ENCODE data around the gene EPB41L4B. TPM values are rescaled to one million over a fixed set of nuclear protein-coding genes. Genes with fewer than 3 reads are reported as not detected.

Gene EPB41L4B
- total RNA-seq, 2 donors from 2014 or later: 6.4 to 6.6 TPM

GRCh38 chr9:109250771-109251079, 70.1 kb downstream of the EPB41L4B start:
- Histone ChIP-seq H3K9me3 (ENCODE audit: control insufficient read depth, low read length) (no peaks in the 10 kb centered on the region), H3K27me3 (ENCODE audit: control insufficient read depth, insufficient read depth, low read length, poor library complexity, severe bottlenecking) (no peaks in the 10 kb centered on the region), H3K9ac (ENCODE audit: extremely low read depth, low read length, poor library complexity, severe bottlenecking) (no peak overlapping the region), H3K4me3 (ENCODE audit: low read length) (no peak overlapping the region), H3K27ac (ENCODE audit: low read depth, low read length) (no peak overlapping the region), H3K36me3 (ENCODE audit: control insufficient read depth, insufficient read depth, low read length) (no peaks in the 10 kb centered on the region), H3K4me1 (ENCODE audit: control insufficient read depth, insufficient read depth, low read length) (no peaks in the 10 kb centered on the region)
- H3K9me3 Mint-ChIP-seq: no peaks in the 10 kb centered on the region
- no peak for TF ChIP-seq CTCF (conservative IDR thresholded peaks at IDR 0.05)
- H3K27me3 Mint-ChIP-seq (ENCODE audit: insufficient read depth): no peaks in the 10 kb centered on the region
- no peak overlapping the region for H3K4me3 Mint-ChIP-seq
- no peaks in the 10 kb centered on the region for H3K36me3 Mint-ChIP-seq (ENCODE audit: low read depth)
- 93 to 97% methylated on average over 3 of the region's 3 CpGs for WGBS, 2 experiments (ENCODE audit: insufficient coverage in 1 of 2, insufficient read length in 1 of 2)
- DNase-seq: no peak
- H3K27ac Mint-ChIP-seq: no peak overlapping the region
- no peaks in the 10 kb centered on the region for H3K4me1 Mint-ChIP-seq

- WGBS, 2 experiments (ENCODE audit: insufficient coverage in 1 of 2, insufficient read length in 1 of 2): 95 to 100% methylated on average over 5 to 12 of the region's 12 CpGs
- Histone ChIP-seq H3K4me1 (ENCODE audit: control insufficient read depth, insufficient read depth, low read length) (no peaks in the 10 kb centered on the region), H3K9ac (ENCODE audit: extremely low read depth, low read length, poor library complexity, severe bottlenecking) (no peak overlapping the region), H3K36me3 (ENCODE audit: control insufficient read depth, insufficient read depth, low read length) (no peaks in the 10 kb centered on the region), H3K9me3 (ENCODE audit: control insufficient read depth, low read length) (no peaks in the 10 kb centered on the region), H3K4me3 (ENCODE audit: low read length) (no peak overlapping the region), H3K27me3 (ENCODE audit: control insufficient read depth, insufficient read depth, low read length, poor library complexity, severe bottlenecking) (no peaks in the 10 kb centered on the region), H3K27ac (ENCODE audit: low read depth, low read length) (no peak overlapping the region)
- no peak overlapping the region for H3K4me3 Mint-ChIP-seq
- no peak overlapping the region for H3K27ac Mint-ChIP-seq
- no peaks in the 10 kb centered on the region for H3K27me3 Mint-ChIP-seq (ENCODE audit: insufficient read depth)
- no peaks in the 10 kb centered on the region for H3K4me1 Mint-ChIP-seq
- no peak for TF ChIP-seq CTCF (conservative IDR thresholded peaks at IDR 0.05)
- no peak for DNase-seq
- H3K36me3 Mint-ChIP-seq (ENCODE audit: low read depth): no peaks in the 10 kb centered on the region
- no peaks in the 10 kb centered on the region for H3K9me3 Mint-ChIP-seq
Observed at GRCh38 chr9:109250311-109250741, 70.5 kb downstream of the EPB41L4B start.

GRCh38 chr9:109249615-109250014, 71.2 kb downstream of the EPB41L4B start:
- Mint-ChIP-seq H3K36me3 (ENCODE audit: low read depth) (no peaks in the 10 kb centered on the region), H3K27ac (no peak overlapping the region), H3K4me1 (peaks cover 1% of the 10 kb centered on the region), H3K4me3 (no peak overlapping the region), H3K27me3 (ENCODE audit: insufficient read depth) (no peaks in the 10 kb centered on the region), H3K9me3 (no peaks in the 10 kb centered on the region)
- H3K27me3 ChIP-seq (ENCODE audit: control insufficient read depth, insufficient read depth, low read length, poor library complexity, severe bottlenecking): no peaks in the 10 kb centered on the region
- H3K36me3 ChIP-seq (ENCODE audit: control insufficient read depth, insufficient read depth, low read length): no peaks in the 10 kb centered on the region
- H3K27ac ChIP-seq (ENCODE audit: low read depth, low read length): no peak overlapping the region
- H3K9ac ChIP-seq (ENCODE audit: extremely low read depth, low read length, poor library complexity, severe bottlenecking): no peak overlapping the region
- no peaks in the 10 kb centered on the region for H3K4me1 ChIP-seq (ENCODE audit: control insufficient read depth, insufficient read depth, low read length)
- 86 to 90% methylated on average over 3 to 5 of the region's 5 CpGs for whole genome bisulfite sequencing, 2 experiments (ENCODE audit: insufficient coverage in 1 of 2, insufficient read length in 1 of 2)
- H3K9me3 ChIP-seq (ENCODE audit: control insufficient read depth, low read length): no peaks in the 10 kb centered on the region
- no peak overlapping the region for H3K4me3 ChIP-seq (ENCODE audit: low read length)
- TF ChIP-seq CTCF (conservative IDR thresholded peaks at IDR 0.05): peak; percentile 70
- DNase-seq: peak; percentile 81
